Erythroblast (primary cell): ENCODE measurements around the gene IQGAP3.
"Not testable (repeated sequence)": the region's sequence is repeated elsewhere in the genome, so short reads cannot be mapped to it uniquely, and the experiment has no call there.

Source experiments
- DNase-seq, 2 experiments: peaks; one replicate each; lab custom pipeline; 2025; lab: John Stamatoyannopoulos, UW
- GATA1 ChIP-seq: IDR thresholded peaks from 2 replicates; pipeline ENCODE4 v1.6.1; 2011; ENCODE audit warnings: low read depth, mild to moderate bottlenecking, control low read depth, low read length, moderate library complexity
- POLR2A ChIP-seq: IDR thresholded peaks from 2 replicates; pipeline ENCODE4 v1.6.1; 2011; ENCODE audit warnings: mild to moderate bottlenecking, low read length

IQGAP3 gene

GRCh38 chr1:156560585-156561163, 11.7 kb downstream of the IQGAP3 start:
- peak; percentile 23 to 68 for DNase-seq
- no peak for TF ChIP-seq GATA1
- TF ChIP-seq POLR2A: no peak

GRCh38 chr1:156559797-156560385, 12.5 kb downstream of the IQGAP3 start:
- no peak for DNase-seq
- TF ChIP-seq GATA1 (no peak), POLR2A (no peak)

- TF ChIP-seq GATA1: no peak
- no peak for TF ChIP-seq POLR2A
- no peak for DNase-seq
Observed at GRCh38 chr1:156559086-156559796, 13.1 kb downstream of the IQGAP3 start.

GRCh38 chr1:156556354-156556753, 16.0 kb downstream of the IQGAP3 start:
- no peak for TF ChIP-seq POLR2A
- no peak for TF ChIP-seq GATA1
- DNase-seq: no peak

- TF ChIP-seq POLR2A (no peak), GATA1 (no peak)
- no peak for DNase-seq
Observed at GRCh38 chr1:156555715-156556114, 16.6 kb downstream of the IQGAP3 start.

GRCh38 chr1:156554971-156555370, 17.4 kb downstream of the IQGAP3 start:
- no peak for TF ChIP-seq POLR2A
- no peak for TF ChIP-seq GATA1
- no peak for DNase-seq

GRCh38 chr1:156553860-156554485, 18.4 kb downstream of the IQGAP3 start:
- no peak for DNase-seq
- no peak for TF ChIP-seq POLR2A
- no peak for TF ChIP-seq GATA1

- DNase-seq: not testable (repeated sequence)
Observed at GRCh38 chr1:156552937-156553336, 19.4 kb downstream of the IQGAP3 start.

GRCh38 chr1:156552518-156552917, 19.8 kb downstream of the IQGAP3 start:
- no peak for DNase-seq
- TF ChIP-seq GATA1 (no peak), POLR2A (no peak)

GRCh38 chr1:156551869-156552268, 20.5 kb downstream of the IQGAP3 start:
- TF ChIP-seq POLR2A: no peak
- DNase-seq: no peak

GRCh38 chr1:156551066-156551643, 21.2 kb downstream of the IQGAP3 start:
- TF ChIP-seq POLR2A (no peak), GATA1 (no peak)
- no peak for DNase-seq

GRCh38 chr1:156550346-156550745, 22.0 kb downstream of the IQGAP3 start:
- TF ChIP-seq GATA1 (no peak), POLR2A (no peak)
- no peak for DNase-seq

GRCh38 chr1:156549831-156550230, 22.5 kb downstream of the IQGAP3 start:
- TF ChIP-seq GATA1 (no peak), POLR2A (no peak)
- no peak for DNase-seq

GRCh38 chr1:156549390-156549789, 23.0 kb downstream of the IQGAP3 start:
- TF ChIP-seq GATA1 (no peak), POLR2A (no peak)
- DNase-seq: no peak

GRCh38 chr1:156547982-156548381, 24.4 kb downstream of the IQGAP3 start:
- no peak for TF ChIP-seq POLR2A
- TF ChIP-seq GATA1: no peak
- DNase-seq: no peak
